GM12872 (cell line): ENCODE results near the gene FZD7.

Source experiments
- CTCF ChIP-seq: IDR thresholded peaks from 3 replicates; pipeline ENCODE4 v1.5.1; 2011; ENCODE audit warnings: low read depth, mild to moderate bottlenecking, low read length, moderate library complexity; ENCODE audit not compliant: insufficient read depth

The FZD7 gene

DNA sequence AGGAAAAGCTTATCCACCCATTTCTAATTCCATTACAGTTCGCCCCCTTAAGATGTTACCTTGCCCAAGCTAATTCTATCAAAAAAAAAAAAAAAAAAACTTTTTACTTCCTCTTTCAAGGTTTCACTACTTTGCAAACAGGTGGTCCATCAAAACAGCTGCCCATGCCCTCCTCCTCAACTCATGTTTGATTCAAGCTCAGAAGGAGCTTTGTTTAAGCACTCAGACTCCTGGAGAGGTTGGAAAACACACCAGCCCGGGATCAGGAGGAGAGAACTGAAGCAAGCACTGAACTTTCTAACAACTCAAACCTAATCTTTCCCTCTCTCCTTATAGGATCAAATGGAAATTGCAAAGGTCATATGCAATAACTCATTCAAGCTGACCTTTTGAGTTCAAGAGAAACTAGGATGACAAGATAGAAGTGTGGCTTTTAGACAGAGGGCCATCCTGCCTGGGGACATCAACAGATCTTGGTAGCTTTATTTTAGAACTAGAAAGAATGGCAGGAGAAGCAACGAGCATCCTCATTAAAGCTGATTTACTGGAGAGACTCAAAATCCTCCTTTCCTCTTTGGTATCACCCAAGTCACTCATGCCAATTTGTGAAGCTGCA, 28.3 kb upstream of the FZD7 start:
- no peak for TF ChIP-seq CTCF

DNA sequence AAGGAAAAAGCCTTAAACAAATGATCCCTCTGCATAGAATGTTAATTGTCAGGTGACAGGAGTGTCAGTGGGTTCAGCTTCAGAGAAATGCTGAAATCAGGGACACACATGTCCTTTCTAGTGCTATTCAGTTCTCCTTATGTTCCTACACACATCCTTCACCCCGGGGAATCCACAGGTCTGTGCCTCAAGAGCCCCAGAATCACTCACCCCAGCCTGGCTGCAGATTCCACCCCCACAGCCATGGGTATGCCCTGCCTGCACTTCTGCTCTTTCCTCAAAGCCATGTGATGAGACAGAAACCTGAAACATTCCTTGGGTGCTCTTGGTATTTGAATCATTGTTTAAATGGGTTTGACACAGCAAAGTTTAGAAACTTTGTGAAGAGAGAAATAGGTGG, 27.4 kb upstream of the FZD7 start:
- no peak for TF ChIP-seq CTCF

DNA sequence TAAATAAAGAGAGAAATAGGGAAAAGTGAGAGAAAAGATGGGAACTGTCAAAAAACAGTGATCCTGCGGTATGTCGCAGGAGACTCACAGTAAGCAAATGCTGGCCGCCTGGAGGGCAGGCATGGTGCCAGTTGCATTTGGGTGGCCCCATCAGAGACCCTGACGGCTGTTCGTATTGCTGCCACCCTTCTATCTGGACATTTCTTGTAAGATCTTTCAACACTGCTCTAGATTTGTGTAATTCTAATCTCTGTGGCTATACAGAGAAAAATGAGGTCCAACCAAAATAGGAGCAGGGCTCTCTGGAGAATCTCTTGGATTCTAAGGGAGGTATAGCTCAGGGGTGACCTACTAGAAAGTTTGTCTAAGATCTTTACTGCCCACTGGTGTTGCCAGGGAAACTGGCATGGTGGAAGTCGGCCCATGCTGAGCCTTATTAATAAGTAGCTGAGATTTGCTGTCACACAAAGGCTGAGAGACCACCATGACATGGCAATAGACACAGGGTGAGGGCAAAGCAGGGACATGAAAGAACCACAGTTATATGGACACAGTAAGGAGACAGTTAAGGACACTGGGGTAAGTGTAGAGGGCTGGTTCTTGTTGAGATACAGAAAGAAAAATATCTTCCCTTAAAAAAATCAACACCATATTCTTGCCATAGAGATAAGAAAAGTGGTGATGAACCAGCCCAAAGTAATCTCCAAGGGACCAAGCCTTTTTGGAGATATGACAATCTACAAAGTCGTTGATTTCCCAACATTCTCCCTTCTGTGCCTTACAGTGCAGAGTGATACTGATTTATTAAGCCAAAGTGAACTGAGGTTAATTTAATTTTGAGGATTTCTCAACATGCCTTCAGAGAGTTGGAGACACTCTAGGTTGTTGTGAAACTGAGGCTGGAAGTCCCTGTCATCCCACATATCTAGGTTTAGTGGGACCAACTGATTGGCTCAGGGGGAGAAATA, 26.4 kb upstream of the FZD7 start:
- no peak for TF ChIP-seq CTCF

DNA sequence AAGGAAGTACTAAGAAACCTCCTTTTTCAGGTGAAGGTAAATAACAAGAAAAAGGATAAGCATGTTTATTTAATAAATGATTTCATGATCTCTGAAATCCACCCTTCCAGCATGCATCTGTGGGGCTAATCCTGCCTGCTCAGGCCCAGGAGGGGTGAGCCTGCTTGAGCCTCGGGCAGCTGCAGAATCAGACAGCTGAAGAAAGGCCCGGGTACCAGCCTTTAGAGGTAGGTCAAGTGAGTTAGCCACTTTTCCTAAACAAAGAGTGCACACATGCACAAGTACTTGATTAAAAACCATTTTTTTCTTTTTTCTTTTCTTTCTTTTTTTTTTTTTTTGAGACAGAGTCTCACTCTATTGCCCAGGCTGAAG, 25.7 kb upstream of the FZD7 start:
- TF ChIP-seq CTCF: no peak

DNA sequence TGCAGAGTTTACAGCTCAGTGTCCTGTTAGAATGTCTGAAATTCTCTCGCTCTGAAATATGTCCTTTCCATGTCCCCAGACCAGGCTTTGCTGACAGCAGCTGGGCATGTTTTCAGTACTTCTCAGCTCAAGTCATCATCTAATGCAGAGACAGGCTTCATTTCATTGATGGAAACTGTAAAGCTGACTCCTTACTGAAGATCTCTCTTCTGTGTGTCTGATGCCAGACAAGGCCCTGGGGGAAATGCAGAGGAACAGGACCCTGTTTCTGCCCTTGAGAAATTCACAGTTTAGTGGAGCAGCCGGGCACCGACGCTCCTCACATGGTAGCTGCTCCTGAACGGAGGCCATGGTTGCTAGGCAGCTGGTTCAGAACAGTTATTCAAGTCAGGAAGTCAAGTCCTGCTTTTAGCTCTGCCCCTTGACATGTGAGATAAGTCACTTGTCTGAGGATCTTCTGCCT, 24.6 kb upstream of the FZD7 start:
- TF ChIP-seq CTCF: no peak

- TF ChIP-seq CTCF: no peak
These were observed 24.1 kb upstream of the FZD7 start for GRCh38 chr2:202009581-202009980.

- no peak for TF ChIP-seq CTCF
These were observed 19.3 kb upstream of the FZD7 start for GRCh38 chr2:202014318-202014717.
